ENCODE data around the gene SNX9.

The SNX9 gene

GRCh38 chr6:157861184-157861583 lies 38.1 kb downstream of the SNX9 start:
- no peak for DNase-seq

GRCh38 chr6:157861814-157862213 lies 38.8 kb downstream of the SNX9 start:
- DNase-seq: no peak

GRCh38 chr6:157862706-157863105 lies 39.7 kb downstream of the SNX9 start:
- no peak for DNase-seq

GRCh38 chr6:157864185-157864761 lies 41.2 kb downstream of the SNX9 start:
- DNase-seq: no peak

- DNase-seq: no peak
These were observed 42.2 kb downstream of the SNX9 start for GRCh38 chr6:157865249-157865648.

GRCh38 chr6:157867155-157867559 lies 44.1 kb downstream of the SNX9 start:
- DNase-seq: no peak

GRCh38 chr6:157867981-157868380 lies 44.9 kb downstream of the SNX9 start:
- DNase-seq: no peak

- no peak for DNase-seq
These were observed 45.8 kb downstream of the SNX9 start for GRCh38 chr6:157868835-157869234.

GRCh38 chr6:157869673-157870302 lies 46.7 kb downstream of the SNX9 start:
- no peak for DNase-seq

GRCh38 chr6:157873735-157874344 lies 50.8 kb downstream of the SNX9 start:
- DNase-seq: peak; percentile 84

- no peak for DNase-seq
These were observed 54.1 kb downstream of the SNX9 start for GRCh38 chr6:157877149-157877548.

GRCh38 chr6:157877573-157878438 lies 54.8 kb downstream of the SNX9 start:
- DNase-seq: no peak

- DNase-seq: no peak
These were observed 56.2 kb downstream of the SNX9 start for GRCh38 chr6:157879034-157879872.

GRCh38 chr6:157879873-157880254 lies 56.8 kb downstream of the SNX9 start:
- no peak for DNase-seq

- no peak for DNase-seq
These were observed 57.5 kb downstream of the SNX9 start for GRCh38 chr6:157880534-157880933.

GRCh38 chr6:157881342-157881741 lies 58.3 kb downstream of the SNX9 start:
- DNase-seq: no peak

- DNase-seq: no peak
These were observed 61.7 kb downstream of the SNX9 start for GRCh38 chr6:157884756-157885155.

GRCh38 chr6:157885211-157885788 lies 62.3 kb downstream of the SNX9 start:
- DNase-seq: peak; percentile 42

GRCh38 chr6:157885876-157886275 lies 62.8 kb downstream of the SNX9 start:
- no peak for DNase-seq

GRCh38 chr6:157887892-157888291 lies 64.8 kb downstream of the SNX9 start:
- no peak for DNase-seq

GRCh38 chr6:157891544-157892362 lies 68.7 kb downstream of the SNX9 start:
- DNase-seq: no peak
